K562 (cell line): ENCODE measurements around the gene PRPF8. TPM values are rescaled to one million over a fixed set of nuclear protein-coding genes. Genes with fewer than 3 reads are reported as not detected.
A peak's percentile ranks its signal among the peaks of the same experiment; 100 is the strongest.

ENCODE experiments used
- ATAC-seq: fragments of 200-7000 bp; cut with Tn5 transposase; 3 replicates; pipeline ENCODE4 v1.9.1; 2020; ENCODE audit warnings: moderate library complexity
- BruUV-seq: library from RNA; stranded (reverse); fragments of 400-500 nt; replicated peaks from 2 replicates; lab custom pipeline; 2021; lab: Mats Ljungman, UMichigan
- CTCF ChIA-PET: fragments of 300-600 bp; formaldehyde crosslinking; extraction: SDS; loops from one replicate; lab custom pipeline; 2021; ENCODE audit warnings: low intra/inter-chr PET ratio; lab: Yijun Ruan, JAX
- POLR2A ChIA-PET: fragments of 300-600, 350-650 bp; sonication (Branson Sonifier 250); formaldehyde crosslinking; extraction: SDS; loops from one replicate; lab custom pipeline; 2021; ENCODE audit warnings: antibody characterized with exemption, inconsistent platforms; lab: Yijun Ruan, JAX
- DNase-seq, 4 experiments: peaks; one replicate each; pipeline versions ENCODE4 v3.0.0 to v3.0.0-alpha.2; 2011 to 2018; ENCODE audit warnings: low spot score in 3 of 4, mixed read lengths in 3 of 4; ENCODE audit errors: extremely low read depth in 1 of 4
- FAIRE-seq: peaks from 2 replicates; lab custom pipeline; 2011; peaks lifted over from hg19 to GRCh38; lab: Jason Lieb, UNC
- H2AFZ ChIP-seq: 2 replicates; pipeline ENCODE4 v1.6.0; 2011; ENCODE audit warnings: low read depth, low read length, control low read depth, inconsistent platforms
- H3K27ac ChIP-seq: fragments of 200-600 bp; 3 replicates; pipeline ENCODE4 v1.8.0; 2011; ENCODE audit warnings: low read depth, mild to moderate bottlenecking, control low read depth, inconsistent platforms, low read length, moderate library complexity, mixed read lengths; ENCODE audit errors: extremely low read depth
- H3K27me3 ChIP-seq, 2 experiments: fragments of 300-600 bp in 1 of 2; 2 replicates in 1 of 2; 3 replicates in 1 of 2; pipeline versions ENCODE4 v1.6.0 to v1.8.0; 2011; ENCODE audit warnings: inconsistent platforms in 2 of 2, low read length in 2 of 2, mild to moderate bottlenecking in 1 of 2, mixed read lengths in 1 of 2, moderate library complexity in 1 of 2; ENCODE audit not compliant: control insufficient read depth in 2 of 2, insufficient read depth in 2 of 2
- H3K36me3 ChIP-seq: fragments of 300-600 bp; 3 replicates; pipeline ENCODE4 v1.8.0; 2011; ENCODE audit warnings: mild to moderate bottlenecking, low read length, inconsistent platforms; ENCODE audit not compliant: control insufficient read depth, insufficient read depth
- H3K4me1 ChIP-seq, 2 experiments: fragments of 200-600 bp in 1 of 2; replicated peaks in 1 of 2; 2 replicates in 1 of 2; 3 replicates in 1 of 2; pipeline versions ENCODE4 v1.5.1 to v1.8.0; 2011; ENCODE audit warnings: inconsistent platforms in 2 of 2, low read length in 2 of 2, mild to moderate bottlenecking in 1 of 2, mixed read lengths in 1 of 2, moderate library complexity in 1 of 2; ENCODE audit not compliant: control insufficient read depth in 2 of 2, insufficient read depth in 2 of 2
- H3K4me2 ChIP-seq: 2 replicates; pipeline ENCODE4 v1.6.1; 2011; ENCODE audit warnings: low read length, control low read depth, inconsistent platforms, mixed read lengths; ENCODE audit not compliant: insufficient read depth
- H3K4me3 ChIP-seq: fragments of 200-600 bp; sonication (generic), shearing (Covaris generic); 2 replicates; pipeline ENCODE4 v1.5.1; 2016; ENCODE audit warnings: control low read depth, inconsistent platforms
- H3K79me2 ChIP-seq: fragments of 200-600 bp; 3 replicates; pipeline ENCODE4 v1.8.0; 2011; ENCODE audit warnings: low read length, inconsistent platforms; ENCODE audit not compliant: control insufficient read depth, insufficient read depth
- H3K9ac ChIP-seq, 2 experiments: 2 replicates each; pipeline versions ENCODE4 v1.6.0 to v1.6.1; 2011; ENCODE audit warnings: low read depth in 2 of 2, low read length in 2 of 2, control low read depth in 1 of 2, inconsistent platforms in 1 of 2, mild to moderate bottlenecking in 1 of 2, mixed read lengths in 1 of 2; ENCODE audit not compliant: insufficient read depth in 1 of 2
- H3K9me1 ChIP-seq: one replicate; pipeline ENCODE4 v1.6.0; 2011; ENCODE audit warnings: inconsistent platforms, mild to moderate bottlenecking, low read length, moderate library complexity; ENCODE audit not compliant: control insufficient read depth, insufficient read depth
- H3K9me3 ChIP-seq: replicated peaks from 2 replicates; pipeline ENCODE4 v1.5.1; 2011; ENCODE audit warnings: low read depth, low read length, inconsistent platforms; ENCODE audit not compliant: control insufficient read depth, insufficient read depth
- H4K20me1 ChIP-seq: replicated peaks from 2 replicates; pipeline ENCODE4 v1.6.1; 2011; ENCODE audit warnings: low read length, inconsistent platforms, mixed read lengths; ENCODE audit not compliant: control insufficient read depth, insufficient read depth
- CBX1 ChIP-seq: sonication (generic); IDR thresholded peaks from 2 replicates; pipeline ENCODE4 v1.6.1; 2016; ENCODE audit warnings: antibody characterized with exemption, low read depth, mild to moderate bottlenecking
- HLTF ChIP-seq: fragments of 450-650 bp; IDR thresholded peaks from 2 replicates; pipeline ENCODE4 v1.6.1; 2016
- MAFG ChIP-seq: fragments of 450-650 bp; conservative IDR thresholded peaks from 2 replicates; pipeline ENCODE4 v1.6.1; 2016; ENCODE audit warnings: missing genetic modification characterization, missing compliant biosample characterization
- MCM7 ChIP-seq, 2 experiments: fragments of 450-650 bp; IDR thresholded peaks; 2 replicates each; pipeline ENCODE4 v1.6.1; 2016 to 2018
- SOX6 ChIP-seq: fragments of 450-650 bp; IDR thresholded peaks from 2 replicates; pipeline ENCODE4 v1.6.1; 2014; ENCODE audit warnings: mild to moderate bottlenecking
- TAL1 ChIP-seq: fragments of 450-650 bp; IDR thresholded peaks from 2 replicates; pipeline ENCODE4 v1.6.1; 2016; ENCODE audit warnings: mild to moderate bottlenecking
- U2AF1 ChIP-seq: fragments of 200-400 bp; formaldehyde crosslinking; optimal IDR thresholded peaks from 2 replicates; pipeline ENCODE3; 2017; ENCODE audit warnings: mild to moderate bottlenecking, low read depth, low read length, moderate library complexity
- ZNF316 ChIP-seq: fragments of 450-650 bp; IDR thresholded peaks from 2 replicates; pipeline ENCODE4 v1.6.1; 2016
- WGBS: fragments of 100-300 bp; shearing (Covaris generic); methylation state at CpG from one replicate; pipeline ENCODE4 v1.1.6; 2016; ENCODE audit warnings: low coverage, mixed read lengths; ENCODE audit not compliant: insufficient coverage; ENCODE audit errors: missing lambda C conversion rate; 5-methylcytosine and 5-hydroxymethylcytosine counted together
- in situ Hi-C: fragments of 300-500 bp; cut with MboI; formaldehyde crosslinking; loops from 4 replicates; pipeline ENCODE4 v1.15.0; 2018; ENCODE audit warnings: inconsistent platforms, mixed read lengths
- intact Hi-C: fragments of 100-400 bp; cut with micrococcal nuclease; formaldehyde crosslinking; loops from 2 replicates; pipeline ENCODE4 v1.14.2; 2022
- polyA plus RNA-seq, 8 experiments: library from polyadenylated mRNA; depleted of rRNA in 4 of 8; stranded (reverse) in 5 of 8; unstranded in 3 of 8; fragments of >200 nt; fragmentation: Nextera tagmentation in 2 of 8; fragmentation: Illumina TruSeq in 1 of 8; extraction: Ambion mirVana in 2 of 8; extraction: Trizol in 1 of 8; gene quantifications; 2 replicates each; pipeline versions ENCODE4 v1.2.1 to v1.2.3, GENCODE V29; 2011 to 2014; ENCODE audit warnings: inconsistent platforms in 1 of 8, missing spikeins in 1 of 8
- total RNA-seq, 7 experiments: library from RNA; depleted of rRNA in 6 of 7; stranded (reverse); fragments of >200 nt in 6 of 7; fragmentation: Illumina TruSeq in 2 of 7; extraction: Trizol in 2 of 7; gene quantifications; 2 replicates each; pipeline versions ENCODE4 v1.2.1 to v1.2.3, GENCODE V29; 2011 to 2021; ENCODE audit warnings: low replicate concordance in 1 of 7
- TF ChIP-seq, protein P1 (sequence below): fragments of 450-650 bp; IDR thresholded peaks from 2 replicates; pipeline ENCODE4 v1.6.1; 2016; ENCODE audit warnings: mild to moderate bottlenecking, moderate library complexity
- TF ChIP-seq, protein P2 (sequence below): fragments of 450-650 bp; IDR thresholded peaks from 2 replicates; pipeline ENCODE4 v1.6.1; 2016; ENCODE audit warnings: low read depth, mild to moderate bottlenecking, moderate library complexity

PRPF8 gene
- total and polyA plus RNA-seq, 9 of the 15 experiments (the other 6 are each of a cell fraction or from before 2014, with no cell fraction given): 64.3 to 294 (median 85.9) TPM

DNA sequence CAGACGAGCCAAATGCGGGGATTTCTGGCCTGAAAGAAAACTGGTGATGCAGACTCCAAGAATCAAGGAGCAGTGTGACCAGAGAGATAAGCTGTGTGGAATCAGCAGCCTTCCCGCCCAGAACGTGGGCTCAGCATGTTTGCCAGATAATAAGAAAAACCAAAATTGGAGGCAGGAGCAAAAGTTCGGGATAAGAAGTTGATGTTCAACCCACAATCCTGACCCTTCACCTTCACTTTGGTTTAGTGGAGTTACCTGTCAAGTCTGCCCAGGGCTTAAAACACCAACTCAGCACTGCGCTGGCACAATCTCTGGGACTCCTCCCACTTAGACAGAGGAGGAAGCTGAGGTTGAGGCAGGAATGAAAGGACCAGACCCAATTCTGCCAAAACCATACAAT lies 59.1 kb downstream of the PRPF8 start:
- ChIA-PET CTCF (no interaction called here), POLR2A (interaction anchor here (0.5 to 3.3 kb wide), 5 partner anchors 10 to 679 kb away, joined by 3 to 25 read pairs (median 3); partner anchors contain the start of genes INPP5K and RILP)
- no peaks in the 10 kb centered on the region for H3K36me3 ChIP-seq
- no peaks in the 10 kb centered on the region for H3K9me1 ChIP-seq
- in situ Hi-C loops (no loop called here), intact Hi-C loops (no loop called here)
- DNase-seq: peak in 2 of 4 experiments; percentile 19 to 65
- H2AFZ ChIP-seq: no peak overlapping the region
- H3K27ac ChIP-seq: no peak overlapping the region
- FAIRE-seq: peak; percentile 78
- H3K4me2 ChIP-seq: no peak overlapping the region
- peaks cover 9 to 43% of the 10 kb centered on the region in 2 experiments for H3K4me1 ChIP-seq
- H3K79me2 ChIP-seq: no peaks in the 10 kb centered on the region
- H3K4me3 ChIP-seq: no peak overlapping the region
- BruUV-seq: no TSS peak
- H3K27me3 ChIP-seq: no peaks in the 10 kb centered on the region
- H3K9me3 ChIP-seq: no peaks in the 10 kb centered on the region
- WGBS: 5% methylated on average over 6 of the region's 6 CpGs
- ATAC-seq: no peak
- no peak overlapping the region; a peak in 1 of 4 replicates for H3K9ac ChIP-seq
- peaks cover 8% of the 10 kb centered on the region; the same call in 1 of the 2 replicates for H4K20me1 ChIP-seq
- TF ChIP-seq MCM7 (IDR thresholded peaks at IDR 0.05) (no peak), SOX6 (0 out of 2 replicates have a peak, but pooled peaks have one; percentile 9), CBX1 (no peak), U2AF1 (no peak), TAL1 (peak; percentile 39; the same call in 1 of the 2 replicates), MAFG (tag) (0 out of 2 replicates have a peak, but pooled peaks have one; percentile 13), HLTF (no peak), ZNF316 (peak; percentile 17; the same call in 1 of the 2 replicates)
- TF ChIP-seq, protein P1, sequence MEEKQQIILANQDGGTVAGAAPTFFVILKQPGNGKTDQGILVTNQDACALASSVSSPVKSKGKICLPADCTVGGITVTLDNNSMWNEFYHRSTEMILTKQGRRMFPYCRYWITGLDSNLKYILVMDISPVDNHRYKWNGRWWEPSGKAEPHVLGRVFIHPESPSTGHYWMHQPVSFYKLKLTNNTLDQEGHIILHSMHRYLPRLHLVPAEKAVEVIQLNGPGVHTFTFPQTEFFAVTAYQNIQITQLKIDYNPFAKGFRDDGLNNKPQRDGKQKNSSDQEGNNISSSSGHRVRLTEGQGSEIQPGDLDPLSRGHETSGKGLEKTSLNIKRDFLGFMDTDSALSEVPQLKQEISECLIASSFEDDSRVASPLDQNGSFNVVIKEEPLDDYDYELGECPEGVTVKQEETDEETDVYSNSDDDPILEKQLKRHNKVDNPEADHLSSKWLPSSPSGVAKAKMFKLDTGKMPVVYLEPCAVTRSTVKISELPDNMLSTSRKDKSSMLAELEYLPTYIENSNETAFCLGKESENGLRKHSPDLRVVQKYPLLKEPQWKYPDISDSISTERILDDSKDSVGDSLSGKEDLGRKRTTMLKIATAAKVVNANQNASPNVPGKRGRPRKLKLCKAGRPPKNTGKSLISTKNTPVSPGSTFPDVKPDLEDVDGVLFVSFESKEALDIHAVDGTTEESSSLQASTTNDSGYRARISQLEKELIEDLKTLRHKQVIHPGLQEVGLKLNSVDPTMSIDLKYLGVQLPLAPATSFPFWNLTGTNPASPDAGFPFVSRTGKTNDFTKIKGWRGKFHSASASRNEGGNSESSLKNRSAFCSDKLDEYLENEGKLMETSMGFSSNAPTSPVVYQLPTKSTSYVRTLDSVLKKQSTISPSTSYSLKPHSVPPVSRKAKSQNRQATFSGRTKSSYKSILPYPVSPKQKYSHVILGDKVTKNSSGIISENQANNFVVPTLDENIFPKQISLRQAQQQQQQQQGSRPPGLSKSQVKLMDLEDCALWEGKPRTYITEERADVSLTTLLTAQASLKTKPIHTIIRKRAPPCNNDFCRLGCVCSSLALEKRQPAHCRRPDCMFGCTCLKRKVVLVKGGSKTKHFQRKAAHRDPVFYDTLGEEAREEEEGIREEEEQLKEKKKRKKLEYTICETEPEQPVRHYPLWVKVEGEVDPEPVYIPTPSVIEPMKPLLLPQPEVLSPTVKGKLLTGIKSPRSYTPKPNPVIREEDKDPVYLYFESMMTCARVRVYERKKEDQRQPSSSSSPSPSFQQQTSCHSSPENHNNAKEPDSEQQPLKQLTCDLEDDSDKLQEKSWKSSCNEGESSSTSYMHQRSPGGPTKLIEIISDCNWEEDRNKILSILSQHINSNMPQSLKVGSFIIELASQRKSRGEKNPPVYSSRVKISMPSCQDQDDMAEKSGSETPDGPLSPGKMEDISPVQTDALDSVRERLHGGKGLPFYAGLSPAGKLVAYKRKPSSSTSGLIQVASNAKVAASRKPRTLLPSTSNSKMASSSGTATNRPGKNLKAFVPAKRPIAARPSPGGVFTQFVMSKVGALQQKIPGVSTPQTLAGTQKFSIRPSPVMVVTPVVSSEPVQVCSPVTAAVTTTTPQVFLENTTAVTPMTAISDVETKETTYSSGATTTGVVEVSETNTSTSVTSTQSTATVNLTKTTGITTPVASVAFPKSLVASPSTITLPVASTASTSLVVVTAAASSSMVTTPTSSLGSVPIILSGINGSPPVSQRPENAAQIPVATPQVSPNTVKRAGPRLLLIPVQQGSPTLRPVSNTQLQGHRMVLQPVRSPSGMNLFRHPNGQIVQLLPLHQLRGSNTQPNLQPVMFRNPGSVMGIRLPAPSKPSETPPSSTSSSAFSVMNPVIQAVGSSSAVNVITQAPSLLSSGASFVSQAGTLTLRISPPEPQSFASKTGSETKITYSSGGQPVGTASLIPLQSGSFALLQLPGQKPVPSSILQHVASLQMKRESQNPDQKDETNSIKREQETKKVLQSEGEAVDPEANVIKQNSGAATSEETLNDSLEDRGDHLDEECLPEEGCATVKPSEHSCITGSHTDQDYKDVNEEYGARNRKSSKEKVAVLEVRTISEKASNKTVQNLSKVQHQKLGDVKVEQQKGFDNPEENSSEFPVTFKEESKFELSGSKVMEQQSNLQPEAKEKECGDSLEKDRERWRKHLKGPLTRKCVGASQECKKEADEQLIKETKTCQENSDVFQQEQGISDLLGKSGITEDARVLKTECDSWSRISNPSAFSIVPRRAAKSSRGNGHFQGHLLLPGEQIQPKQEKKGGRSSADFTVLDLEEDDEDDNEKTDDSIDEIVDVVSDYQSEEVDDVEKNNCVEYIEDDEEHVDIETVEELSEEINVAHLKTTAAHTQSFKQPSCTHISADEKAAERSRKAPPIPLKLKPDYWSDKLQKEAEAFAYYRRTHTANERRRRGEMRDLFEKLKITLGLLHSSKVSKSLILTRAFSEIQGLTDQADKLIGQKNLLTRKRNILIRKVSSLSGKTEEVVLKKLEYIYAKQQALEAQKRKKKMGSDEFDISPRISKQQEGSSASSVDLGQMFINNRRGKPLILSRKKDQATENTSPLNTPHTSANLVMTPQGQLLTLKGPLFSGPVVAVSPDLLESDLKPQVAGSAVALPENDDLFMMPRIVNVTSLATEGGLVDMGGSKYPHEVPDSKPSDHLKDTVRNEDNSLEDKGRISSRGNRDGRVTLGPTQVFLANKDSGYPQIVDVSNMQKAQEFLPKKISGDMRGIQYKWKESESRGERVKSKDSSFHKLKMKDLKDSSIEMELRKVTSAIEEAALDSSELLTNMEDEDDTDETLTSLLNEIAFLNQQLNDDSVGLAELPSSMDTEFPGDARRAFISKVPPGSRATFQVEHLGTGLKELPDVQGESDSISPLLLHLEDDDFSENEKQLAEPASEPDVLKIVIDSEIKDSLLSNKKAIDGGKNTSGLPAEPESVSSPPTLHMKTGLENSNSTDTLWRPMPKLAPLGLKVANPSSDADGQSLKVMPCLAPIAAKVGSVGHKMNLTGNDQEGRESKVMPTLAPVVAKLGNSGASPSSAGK: peak; percentile 75
- TF ChIP-seq, protein P2, sequence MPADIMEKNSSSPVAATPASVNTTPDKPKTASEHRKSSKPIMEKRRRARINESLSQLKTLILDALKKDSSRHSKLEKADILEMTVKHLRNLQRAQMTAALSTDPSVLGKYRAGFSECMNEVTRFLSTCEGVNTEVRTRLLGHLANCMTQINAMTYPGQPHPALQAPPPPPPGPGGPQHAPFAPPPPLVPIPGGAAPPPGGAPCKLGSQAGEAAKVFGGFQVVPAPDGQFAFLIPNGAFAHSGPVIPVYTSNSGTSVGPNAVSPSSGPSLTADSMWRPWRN: no peak
